Activated CD4-positive, alpha-beta T cell treated with anti-CD3 and anti-CD28 coated beads, Interleukin-2, amount 50 U/mL, for 1 hour (primary cell): ENCODE measurements around the gene NPHP4.

ENCODE experiments used
- DNase-seq: peaks from one replicate; pipeline ENCODE4 v3.0.0-alpha.2; 2020

The NPHP4 gene

DNA sequence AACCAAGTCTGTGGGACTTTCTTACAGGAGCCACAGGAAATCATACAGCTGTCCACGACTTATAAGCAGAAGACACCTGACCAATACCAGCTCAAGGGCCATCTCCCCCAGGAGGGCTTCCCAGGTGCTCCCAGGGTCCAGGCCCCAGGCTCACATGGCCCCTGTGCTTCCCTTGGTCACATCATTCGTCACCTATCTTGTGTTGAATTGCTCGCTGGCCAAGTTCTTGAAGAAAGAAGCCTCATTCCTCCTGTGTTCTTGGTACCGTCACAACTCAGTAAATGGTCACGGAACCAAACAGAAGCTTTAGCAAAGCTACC is 3.0 kb downstream of the NPHP4 start:
- DNase-seq, result no peak

DNA sequence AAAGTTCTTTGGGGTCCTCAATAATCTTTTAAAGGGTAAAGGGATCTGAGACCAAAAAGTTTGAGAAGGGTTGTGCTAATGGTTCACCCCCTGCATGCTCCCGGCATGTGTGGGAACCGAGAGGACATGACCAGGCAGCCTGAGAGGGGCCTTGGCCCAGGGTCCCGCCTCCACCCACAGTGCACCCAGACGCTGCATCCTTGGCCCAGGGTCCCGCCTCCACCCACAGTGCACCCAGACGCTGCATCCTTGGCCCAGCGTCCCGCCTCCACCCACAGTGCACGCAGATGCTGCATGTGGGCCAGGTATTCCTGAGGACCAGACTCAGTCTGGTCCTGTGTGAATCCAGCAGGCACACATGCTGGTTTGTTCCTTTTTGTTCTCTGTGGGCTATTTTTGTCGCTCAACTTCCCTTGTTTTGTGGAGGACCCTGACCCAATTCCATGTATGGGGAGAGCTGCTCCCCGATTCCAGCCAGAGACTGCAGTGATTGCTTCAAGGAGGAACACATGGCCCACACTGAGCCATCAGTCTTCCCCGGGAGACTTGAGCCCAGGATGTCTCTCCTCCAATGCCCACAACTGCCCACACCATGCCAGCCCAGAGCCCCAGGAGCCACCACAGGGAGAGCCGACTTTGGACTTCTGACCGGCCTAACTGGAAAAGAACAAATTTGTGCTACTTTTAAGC is 3.5 kb downstream of the NPHP4 start:
- DNase-seq, result no peak

DNA sequence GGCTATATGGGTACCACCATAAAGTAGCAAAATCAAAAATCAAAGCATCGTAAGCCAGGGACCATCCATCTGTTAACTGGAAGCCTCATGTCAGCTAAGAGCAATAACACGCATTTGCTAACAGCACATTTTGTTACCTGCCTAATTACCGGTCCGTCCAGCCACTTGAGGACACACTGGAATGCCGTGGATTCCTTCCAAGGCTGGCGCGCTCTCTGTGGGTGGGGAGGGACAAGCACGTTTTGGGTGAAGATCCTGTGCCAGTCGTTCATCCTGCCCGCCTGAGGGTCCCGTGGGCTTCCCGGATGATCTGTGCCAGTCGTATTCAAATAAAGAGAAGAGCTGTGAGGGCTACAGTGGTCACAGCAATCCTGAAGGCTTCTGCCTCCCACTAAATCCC is 6.2 kb downstream of the NPHP4 start:
- DNase-seq, result no peak

DNA sequence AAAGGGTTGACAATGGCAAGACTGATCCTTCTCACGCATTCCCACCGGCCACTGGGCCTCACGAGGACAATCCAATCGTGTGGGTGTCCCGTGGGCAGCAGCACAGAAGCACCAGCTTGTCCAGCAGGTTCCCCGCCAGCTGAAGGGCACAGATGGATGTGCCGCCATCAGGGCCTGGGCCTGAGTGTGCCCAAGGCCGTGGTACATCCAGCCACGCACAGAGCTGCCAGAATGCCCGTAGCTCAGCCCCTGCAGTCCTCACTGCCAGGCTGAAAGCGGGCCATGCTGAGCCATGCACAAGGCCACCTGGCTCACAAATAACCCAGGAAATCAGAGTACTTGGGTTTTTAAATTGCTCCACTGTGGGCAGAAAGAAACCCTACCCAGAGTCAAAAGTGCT is 7.0 kb downstream of the NPHP4 start:
- no peak for DNase-seq

DNA sequence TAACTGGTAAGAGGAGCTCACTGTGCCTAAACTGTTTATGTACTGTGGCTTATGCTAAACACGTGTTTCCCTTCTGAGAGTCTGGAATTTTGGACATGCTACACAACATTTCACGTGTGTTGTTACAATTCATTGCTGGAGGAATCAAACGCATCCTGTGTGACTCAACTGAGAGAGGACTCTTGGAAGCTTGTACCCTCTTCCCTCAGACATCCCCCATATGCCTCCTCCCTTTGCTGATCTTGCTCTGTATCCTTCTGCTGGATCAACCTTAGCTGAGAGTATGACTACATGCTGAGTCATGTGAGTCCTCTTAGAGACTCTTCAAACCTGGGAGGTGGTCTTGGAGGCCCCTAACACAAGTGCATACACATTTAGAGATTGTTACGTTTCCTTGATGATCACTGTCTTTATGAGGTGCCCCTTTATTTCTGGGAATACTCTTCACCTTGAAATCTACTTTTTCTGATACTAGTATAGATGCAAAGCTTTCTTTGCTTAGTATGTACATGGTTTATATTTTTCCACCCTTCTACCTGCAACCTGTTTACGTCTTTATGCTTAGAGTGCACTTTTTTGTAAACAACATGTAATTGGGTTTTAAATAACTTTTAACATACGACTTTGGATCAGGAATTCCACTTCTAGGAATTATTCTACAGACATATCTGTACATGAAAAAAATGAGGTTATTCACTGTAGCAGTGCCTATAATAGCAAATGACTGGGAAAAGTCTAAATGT is 8.7 kb downstream of the NPHP4 start:
- no peak for DNase-seq

DNA sequence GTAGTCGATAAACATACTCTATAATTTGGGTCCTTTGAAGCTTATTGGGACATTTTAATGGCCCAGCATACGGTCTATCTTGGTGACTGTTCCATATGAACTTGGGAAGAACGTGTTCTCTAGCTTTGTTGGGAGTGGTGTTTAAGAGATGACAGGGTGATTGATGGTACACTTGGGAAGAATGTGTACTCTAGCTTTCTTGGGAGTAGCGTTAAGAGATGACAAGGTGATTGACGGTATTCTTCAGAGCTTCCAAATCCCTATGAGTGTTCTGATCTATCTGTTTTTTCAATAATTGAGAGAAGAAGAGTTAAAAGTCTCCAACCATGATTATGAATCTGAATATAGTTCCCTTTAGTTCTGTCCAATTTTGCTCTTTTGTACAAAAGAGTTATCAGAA is 9.4 kb downstream of the NPHP4 start:
- no peak for DNase-seq

DNA sequence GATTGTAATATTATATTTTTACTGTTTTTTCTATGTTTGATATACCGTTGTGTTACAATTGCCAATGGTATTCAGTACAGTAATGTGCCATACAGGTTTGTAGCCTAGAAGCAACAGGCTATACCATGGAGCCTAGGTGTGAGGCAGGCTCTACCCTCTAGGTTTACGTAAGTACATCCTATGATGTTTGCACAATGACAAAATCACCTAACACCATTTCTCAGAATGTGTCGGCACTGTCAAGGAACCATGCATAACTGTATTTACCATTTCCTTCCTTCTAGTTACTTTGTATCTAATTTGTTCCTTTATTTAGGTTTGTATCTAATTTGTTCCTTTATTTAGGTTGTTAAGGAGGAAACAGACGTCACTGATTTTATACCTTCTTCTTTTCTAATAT is 9.9 kb downstream of the NPHP4 start:
- no peak for DNase-seq

DNA sequence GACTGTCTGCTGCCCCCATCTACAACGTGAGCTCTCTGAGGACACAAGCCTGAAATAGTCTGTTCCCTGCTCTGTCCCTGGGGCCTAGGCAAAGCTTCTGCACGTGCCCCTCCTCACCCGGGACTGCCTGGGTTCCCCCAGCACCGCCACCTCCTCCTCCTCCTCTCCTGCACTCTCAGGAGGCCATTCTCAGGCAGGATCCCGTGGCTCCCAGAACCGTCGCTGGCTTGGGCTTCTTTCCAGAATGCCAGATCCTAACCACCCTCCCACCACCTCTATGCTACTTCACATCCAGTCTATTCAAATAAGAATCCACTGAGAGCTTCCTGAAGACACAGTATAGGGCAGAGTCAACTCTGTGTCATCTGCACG is 11.2 kb downstream of the NPHP4 start:
- no peak for DNase-seq

DNA sequence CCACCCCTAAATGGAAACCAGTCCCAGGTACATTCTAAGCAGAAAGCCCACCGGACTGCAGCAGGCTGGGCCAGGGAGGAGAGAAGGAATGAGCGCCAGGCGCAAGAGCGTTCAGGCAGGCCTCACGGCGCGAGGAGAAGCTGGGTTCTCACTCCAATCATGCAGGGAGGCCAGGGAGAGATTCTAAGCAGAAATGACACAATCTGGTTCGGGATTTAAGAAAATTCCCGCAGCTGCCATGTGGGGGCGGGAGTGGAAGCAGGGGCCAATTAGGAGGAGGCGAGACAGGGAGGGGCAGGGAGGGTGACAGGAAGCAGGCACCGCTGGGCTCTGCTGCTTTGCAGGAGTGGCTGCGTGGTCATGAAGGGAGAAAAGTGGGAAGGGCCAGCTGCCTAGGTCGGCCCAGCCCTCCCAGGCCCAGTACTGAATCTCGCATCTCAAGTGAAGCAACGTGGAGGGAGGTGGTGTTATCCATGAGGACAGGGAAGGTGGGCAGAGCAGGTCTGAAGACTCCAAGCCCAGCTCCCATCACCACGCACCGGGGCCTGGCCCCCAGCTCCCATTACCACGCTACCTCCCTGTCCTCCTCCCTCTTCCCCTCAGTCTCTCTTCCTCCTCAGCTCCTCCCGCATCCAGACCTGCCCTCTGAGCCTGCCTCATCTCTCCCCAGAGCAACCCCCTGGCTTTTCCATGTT is 11.8 kb downstream of the NPHP4 start:
- no peak for DNase-seq

DNA sequence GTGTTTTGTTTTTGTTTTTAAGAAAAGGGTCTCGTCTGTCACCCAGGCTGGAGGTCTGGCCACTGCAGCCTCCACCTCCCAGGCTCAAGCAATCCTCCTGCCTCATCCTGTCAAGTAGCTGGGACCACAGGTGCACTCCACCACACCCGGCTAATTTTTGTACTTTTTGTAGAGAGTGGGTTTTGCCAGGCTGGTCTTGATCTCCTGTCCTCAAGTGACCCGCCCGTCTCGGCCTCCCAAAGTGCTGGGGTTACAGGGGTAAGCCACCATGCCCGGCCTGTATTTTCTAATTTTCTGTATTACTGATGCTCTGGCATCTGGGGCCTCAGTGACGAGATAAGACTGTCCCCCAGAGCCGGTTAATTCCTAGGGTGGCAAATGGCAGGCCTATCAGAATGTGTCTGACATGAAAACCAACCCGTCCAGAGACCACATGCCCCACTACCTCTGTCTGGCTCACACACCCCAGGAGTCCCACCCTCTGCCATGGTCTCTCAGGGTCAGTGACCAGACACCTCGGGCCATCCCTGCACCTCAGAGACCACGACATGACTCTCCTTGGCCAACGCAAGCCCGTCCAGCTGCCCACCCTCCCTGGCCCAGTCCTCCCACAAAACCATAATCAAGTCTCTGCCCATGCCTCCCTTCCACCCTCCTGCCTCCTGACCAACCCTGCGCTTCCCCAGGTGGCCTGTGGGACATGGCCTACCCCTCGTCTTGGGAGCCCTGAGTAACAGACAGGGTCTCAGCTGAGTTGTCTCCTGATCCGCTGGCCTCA is 12.5 kb downstream of the NPHP4 start:
- no peak for DNase-seq

DNA sequence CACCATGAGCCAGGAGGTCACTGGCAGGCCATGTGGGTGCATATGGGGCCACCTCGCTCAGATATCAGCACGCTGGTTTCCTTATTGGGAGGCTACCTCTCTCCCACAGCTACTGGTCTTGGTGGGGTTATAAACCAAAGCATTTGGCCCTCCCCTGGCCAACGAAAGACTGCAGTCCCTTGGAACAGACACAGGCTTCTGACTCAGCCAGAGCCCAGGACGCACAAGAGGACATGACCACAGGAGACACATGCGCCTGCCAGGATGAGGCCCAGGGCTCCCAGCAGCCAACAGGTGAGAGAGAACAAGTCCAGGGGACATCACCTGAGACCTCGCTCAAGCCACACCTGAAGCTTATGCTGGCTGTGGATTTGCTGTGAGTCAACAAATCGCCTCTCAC is 13.8 kb downstream of the NPHP4 start:
- no peak for DNase-seq

DNA sequence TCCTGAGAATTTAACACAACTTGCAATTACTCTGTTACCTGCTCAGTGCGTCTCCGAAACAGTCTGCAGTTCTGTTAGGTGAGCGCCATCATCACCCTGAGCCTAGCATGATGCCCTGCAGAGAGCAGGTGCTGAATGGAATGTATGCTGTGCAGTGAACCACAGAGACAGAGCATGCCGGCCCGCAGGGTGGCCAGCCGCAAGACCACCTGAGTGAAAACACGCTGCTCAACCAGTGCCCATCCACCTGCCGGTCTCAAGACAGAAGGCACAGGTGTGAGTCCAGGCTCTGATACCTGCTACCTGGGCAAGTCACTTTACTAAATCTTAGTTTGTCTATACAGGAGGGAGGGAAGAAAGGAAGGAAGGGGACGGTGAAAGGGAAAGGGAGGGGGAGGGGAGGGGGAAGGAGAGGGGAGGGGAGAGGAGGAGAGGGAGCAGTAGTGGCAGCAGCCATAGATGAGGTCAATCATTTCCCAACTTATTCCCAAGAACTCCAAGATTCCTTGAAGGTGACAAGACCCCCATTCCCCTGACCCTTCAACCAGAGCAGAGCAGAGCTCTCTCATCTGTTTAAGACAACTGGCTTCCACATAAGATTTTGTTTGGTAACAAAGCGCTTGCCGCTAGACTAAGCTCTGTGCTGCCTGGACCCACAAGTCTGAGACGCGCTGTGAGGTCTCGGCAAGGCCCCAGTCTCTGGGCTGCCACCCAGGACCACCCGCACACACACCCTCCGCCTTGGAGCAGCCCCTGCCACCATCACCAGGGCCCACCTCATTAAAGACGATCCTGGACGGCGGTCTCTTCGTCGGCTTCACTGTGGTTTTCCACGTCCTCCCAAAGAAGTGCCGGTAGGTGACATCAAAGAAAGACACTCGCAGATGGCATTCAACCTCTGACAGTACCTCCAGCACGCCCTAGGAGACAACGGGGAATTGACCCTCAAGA is 14.5 kb downstream of the NPHP4 start:
- no peak for DNase-seq

DNA sequence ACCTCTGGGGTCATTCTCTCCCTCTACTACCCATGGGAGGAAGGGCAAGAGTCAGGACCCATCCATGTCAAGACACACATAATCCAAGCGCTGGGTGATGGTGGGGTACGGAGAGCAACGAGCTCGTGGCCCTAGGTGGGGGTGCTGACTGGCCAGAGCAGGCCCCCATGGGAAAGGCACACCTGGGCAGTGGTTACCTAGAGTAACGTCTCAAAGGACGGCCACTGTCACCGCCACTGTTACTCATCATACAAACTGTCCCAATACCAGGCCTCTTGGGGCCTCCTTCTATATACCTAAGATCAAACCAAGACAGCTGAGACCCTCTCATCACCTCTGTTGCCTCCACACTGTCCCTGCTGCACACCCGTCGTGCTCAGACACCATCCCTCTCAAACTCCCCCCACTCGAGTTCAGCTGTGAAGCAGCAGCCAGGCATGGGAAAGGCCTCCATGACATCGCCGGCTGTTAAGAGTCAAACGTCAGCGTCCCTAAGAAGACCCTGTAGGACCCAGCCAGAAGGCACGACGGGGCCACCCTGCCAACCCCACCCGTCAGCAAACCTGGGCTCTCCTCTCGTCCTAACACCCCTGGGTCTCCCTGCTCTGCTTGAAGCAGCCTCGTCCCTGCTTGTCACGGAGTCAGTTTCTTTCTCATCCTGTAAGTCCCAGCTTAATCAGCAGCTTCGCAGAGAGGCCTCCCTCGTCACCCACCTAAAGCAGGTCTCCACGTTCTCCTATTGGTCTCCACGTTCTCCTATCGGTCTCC is 15.3 kb downstream of the NPHP4 start:
- no peak for DNase-seq

DNA sequence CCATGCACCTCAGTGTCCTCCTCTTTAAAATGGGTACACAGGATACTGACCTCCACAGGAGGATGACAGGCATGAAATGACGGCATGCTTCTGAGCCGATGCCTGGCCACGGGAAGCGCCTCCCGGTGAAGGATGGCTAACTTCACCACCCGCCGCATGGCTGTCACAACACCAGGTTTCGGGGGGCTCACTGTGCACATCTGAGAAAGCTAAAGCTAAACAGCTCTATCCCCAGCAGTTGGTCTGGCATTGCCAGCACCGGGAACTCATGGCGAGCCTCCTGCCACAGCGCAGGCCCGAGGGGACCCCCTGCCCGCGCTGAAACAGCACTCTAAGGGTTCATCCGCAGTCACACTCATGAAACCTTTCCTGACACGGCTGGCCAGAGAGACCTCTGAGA is 16.0 kb downstream of the NPHP4 start:
- no peak for DNase-seq

DNA sequence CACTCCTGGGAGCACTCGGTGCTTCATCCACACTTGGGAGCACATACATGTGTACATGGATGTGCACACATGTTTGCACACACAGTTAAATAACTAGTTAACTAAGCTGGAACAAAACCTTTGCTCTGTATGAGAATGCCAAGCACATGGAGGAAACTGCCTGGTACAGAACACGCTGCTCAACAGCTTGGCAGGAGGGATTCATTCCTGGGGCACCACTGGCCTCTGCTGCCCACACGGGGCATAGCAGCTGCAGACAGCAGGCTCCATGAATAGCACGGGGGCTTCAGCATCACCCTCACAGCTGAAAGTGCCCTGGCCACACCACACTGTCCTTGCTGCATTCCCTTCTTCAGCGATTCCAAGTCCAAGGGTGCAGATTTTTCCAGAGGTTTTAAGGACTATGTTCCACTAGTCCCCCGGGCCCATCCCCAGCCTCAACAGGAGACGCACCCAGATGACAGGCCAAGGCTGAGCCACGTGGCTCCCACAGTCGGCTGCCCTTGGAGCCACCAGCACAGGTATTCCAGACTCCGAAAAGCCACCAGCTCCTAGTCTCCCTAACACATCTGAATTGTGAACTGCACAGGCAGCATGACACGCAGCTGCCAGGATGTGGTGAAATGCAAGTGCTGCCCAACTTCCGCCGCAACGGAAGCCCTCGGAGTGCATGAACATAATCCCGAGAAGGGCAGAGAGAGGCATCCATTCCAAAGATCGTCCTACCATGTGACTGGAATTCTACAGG is 16.9 kb downstream of the NPHP4 start:
- DNase-seq, result peak; percentile 43

DNA sequence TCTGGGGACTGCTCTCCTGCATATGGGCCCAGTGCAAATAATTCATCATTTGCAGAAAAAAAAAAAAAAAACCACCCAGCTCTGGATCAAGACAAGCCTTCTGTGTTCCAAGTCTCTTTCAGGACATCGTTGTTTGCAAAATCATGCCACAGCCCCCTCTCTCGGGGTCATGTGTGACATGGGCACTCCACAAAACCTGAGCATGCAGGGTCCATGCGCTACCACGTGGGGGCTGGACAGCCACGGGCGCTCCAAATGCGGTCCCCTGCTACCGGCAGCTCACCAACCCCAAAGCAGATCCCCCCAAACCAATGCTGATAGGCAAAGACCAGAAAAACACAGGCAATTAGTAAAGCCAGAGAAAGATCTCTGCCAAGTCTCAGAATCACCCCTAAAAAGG is 17.6 kb downstream of the NPHP4 start:
- DNase-seq, result no peak

DNA sequence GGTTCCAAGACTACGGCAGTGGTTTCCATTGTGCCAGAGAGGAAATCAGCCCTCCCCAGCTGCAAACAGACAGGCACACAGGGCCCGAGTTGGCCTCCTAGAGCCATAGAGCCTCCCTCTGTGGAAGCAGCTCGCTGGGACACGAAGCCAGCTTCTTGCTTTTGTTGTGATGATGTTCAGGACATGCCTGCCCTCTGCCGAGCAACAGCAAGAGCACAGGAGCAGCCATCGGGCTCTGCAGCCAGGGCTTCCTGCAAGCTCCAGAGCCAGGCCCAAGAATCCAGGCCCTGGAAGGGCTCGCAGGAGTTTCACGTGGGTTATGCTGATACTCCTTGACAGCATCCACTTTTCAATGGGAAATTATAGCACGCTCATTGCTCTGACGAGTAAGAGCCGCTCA is 18.5 kb downstream of the NPHP4 start:
- no peak for DNase-seq

DNA sequence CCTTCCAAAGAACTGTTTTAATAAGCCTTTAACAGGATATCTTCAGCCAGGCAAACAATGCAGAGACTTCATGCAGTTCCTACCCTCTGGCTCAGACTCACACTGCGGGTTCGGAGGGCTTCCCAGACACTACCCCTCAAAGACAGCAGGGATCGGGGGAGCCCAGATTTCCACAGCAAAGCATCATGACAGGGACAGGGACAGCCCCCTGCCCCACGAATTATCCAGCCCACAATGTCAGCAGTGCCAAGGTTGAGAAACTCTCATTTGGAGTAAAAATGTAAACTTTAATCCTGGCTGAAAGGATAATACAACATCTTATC is 20.1 kb downstream of the NPHP4 start:
- no peak for DNase-seq

DNA sequence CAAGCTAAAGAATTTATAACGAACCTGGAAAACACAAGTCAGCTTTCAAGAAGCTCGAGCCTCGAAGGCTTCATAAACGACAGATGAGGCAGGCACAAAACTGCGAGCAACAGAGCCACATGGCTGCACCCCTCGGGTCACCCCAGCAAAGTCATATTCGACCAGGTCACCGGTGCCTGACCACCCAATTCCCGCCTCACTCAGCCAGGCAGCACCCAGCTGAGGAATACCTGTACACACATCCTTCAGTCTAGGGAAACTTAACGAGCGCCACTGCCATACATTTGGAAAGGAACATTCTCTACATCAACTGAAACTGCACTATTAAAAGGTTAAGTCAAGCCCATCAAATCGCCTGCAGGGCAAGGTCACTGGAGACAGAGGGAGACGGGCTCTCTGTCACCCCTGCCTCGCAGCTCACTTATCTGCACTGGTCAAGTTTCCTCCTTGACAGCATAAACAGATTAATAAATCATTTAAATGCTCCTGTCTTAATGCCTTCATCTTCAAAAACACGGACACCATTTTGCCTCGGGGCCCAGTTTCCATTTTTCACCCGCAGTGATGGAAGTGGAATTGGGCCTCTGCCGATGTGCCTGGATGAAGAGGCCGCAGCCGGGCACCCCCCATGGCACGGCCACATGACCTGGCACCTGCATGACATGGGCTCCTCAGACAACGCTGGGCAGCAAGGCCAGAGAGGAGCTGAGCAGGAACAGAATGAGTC is 20.6 kb downstream of the NPHP4 start:
- DNase-seq, result no peak

DNA sequence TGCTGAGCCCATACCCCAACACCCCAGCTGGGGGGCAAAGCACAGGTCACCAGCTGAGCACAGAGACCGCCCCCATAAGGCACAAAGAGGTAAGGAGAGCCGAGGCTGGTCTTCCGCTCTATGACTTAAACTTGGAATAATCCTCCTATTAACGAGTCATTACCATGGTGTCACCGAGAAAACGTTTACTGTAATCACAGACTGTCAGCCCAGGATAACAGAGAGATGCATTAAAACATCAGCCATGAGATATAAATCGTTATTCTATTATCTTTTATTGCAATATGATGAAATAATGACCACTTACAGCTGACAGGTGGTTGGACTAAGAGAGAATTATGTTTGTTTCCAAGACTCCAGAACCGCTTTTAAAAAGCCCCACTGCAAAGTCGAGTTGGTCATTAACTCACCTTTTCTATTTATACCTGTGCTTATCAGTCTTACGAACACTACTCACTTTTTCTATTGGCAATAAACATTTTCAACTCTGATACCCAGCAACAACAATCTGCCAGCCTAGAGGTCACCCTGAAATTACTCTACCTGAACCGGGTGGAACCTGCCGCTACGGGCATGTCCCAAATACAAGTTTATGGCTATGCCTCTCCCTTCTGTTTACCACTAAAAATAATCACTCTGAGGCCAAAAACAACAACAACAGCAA is 21.5 kb downstream of the NPHP4 start:
- no peak for DNase-seq
